Measurements from ENCODE around the gene L2HGDH.
A peak's percentile ranks its signal among the peaks of the same experiment; 100 is the strongest.

The L2HGDH gene

GRCh38 chr14:50299585-50299984 is 12.4 kb downstream of the L2HGDH start:
- no peaks in the 10 kb centered on the region for H3K9me3 ChIP-seq (ENCODE audit: insufficient read depth, low read depth, low read length)
- no peak overlapping the region for H3K4ac ChIP-seq (ENCODE audit: low read depth, low read length)
- H3K4me3 ChIP-seq (ENCODE audit: low read depth, low read length): no peak overlapping the region
- no peak overlapping the region for H2BK120ac ChIP-seq (ENCODE audit: insufficient read depth, low read length, poor library complexity)
- H3K79me2 ChIP-seq (ENCODE audit: control insufficient read depth, insufficient read depth, low read length, poor library complexity): no peaks in the 10 kb centered on the region
- no peak overlapping the region for H3K23ac ChIP-seq (ENCODE audit: low read length)
- WGBS (ENCODE audit: extremely low coverage, insufficient coverage, insufficient read length): no CpG with 5 or more reads among the region's 2 CpGs
- no peak overlapping the region for H4K12ac ChIP-seq (ENCODE audit: low read depth, low read length)
- no peak overlapping the region for H2BK5ac ChIP-seq (ENCODE audit: low read depth, low read length, poor library complexity)
- H3K14ac ChIP-seq (ENCODE audit: low read length): no peak overlapping the region
- H4K8ac ChIP-seq (ENCODE audit: low read depth, low read length): no peak overlapping the region
- H3K4me2 ChIP-seq (ENCODE audit: low read length): no peak overlapping the region
- H3K4me1 ChIP-seq (ENCODE audit: control insufficient read depth in 1 of 2, insufficient read depth in 2 of 2, low read length in 2 of 2): no peaks in the 10 kb centered on the region
- no peak overlapping the region for H3K9ac ChIP-seq (ENCODE audit: low read length)
- no peak overlapping the region for H4K91ac ChIP-seq (ENCODE audit: low read depth, low read length)
- no peak overlapping the region for H3K27ac ChIP-seq (ENCODE audit: low read depth, low read length)
- H2AK5ac ChIP-seq (ENCODE audit: low read length): no peak overlapping the region
- H2BK12ac ChIP-seq (ENCODE audit: low read length): no peak overlapping the region
- H3K79me1 ChIP-seq (ENCODE audit: low read length): no peaks in the 10 kb centered on the region
- no peak overlapping the region for H3K18ac ChIP-seq (ENCODE audit: low read length)
- H3K27me3 ChIP-seq (ENCODE audit: insufficient read depth, low read length): no peaks in the 10 kb centered on the region
- H3K36me3 ChIP-seq (ENCODE audit: control insufficient read depth in 1 of 2, insufficient read depth in 2 of 2, low read length in 2 of 2): peaks cover 1% of the 10 kb centered on the region in 2 experiments
- H2AFZ ChIP-seq (ENCODE audit: insufficient read depth, low read length, poor library complexity): no peak overlapping the region
- no peak for DNase-seq

GRCh38 chr14:50290306-50290705 is 21.7 kb downstream of the L2HGDH start:
- Histone ChIP-seq H3K9ac (ENCODE audit: low read length) (no peak overlapping the region), H3K79me1 (ENCODE audit: low read length) (no peaks in the 10 kb centered on the region), H3K4me3 (ENCODE audit: low read depth, low read length) (no peak overlapping the region), H4K8ac (ENCODE audit: low read depth, low read length) (no peak overlapping the region), H4K91ac (ENCODE audit: low read depth, low read length) (no peak overlapping the region), H3K36me3 (ENCODE audit: control insufficient read depth in 1 of 2, insufficient read depth in 2 of 2, low read length in 2 of 2) (peaks cover 2 to 6% of the 10 kb centered on the region in 2 experiments), H2BK120ac (ENCODE audit: insufficient read depth, low read length, poor library complexity) (no peak overlapping the region), H3K79me2 (ENCODE audit: control insufficient read depth, insufficient read depth, low read length, poor library complexity) (no peaks in the 10 kb centered on the region), H3K27ac (ENCODE audit: low read depth, low read length) (no peak overlapping the region), H2AFZ (ENCODE audit: insufficient read depth, low read length, poor library complexity) (no peak overlapping the region), H3K4me2 (ENCODE audit: low read length) (no peak overlapping the region), H3K4me1 (ENCODE audit: control insufficient read depth in 1 of 2, insufficient read depth in 2 of 2, low read length in 2 of 2) (no peaks in the 10 kb centered on the region), H3K18ac (ENCODE audit: low read length) (no peak overlapping the region), H2BK12ac (ENCODE audit: low read length) (no peak overlapping the region), H3K23ac (ENCODE audit: low read length) (no peak overlapping the region), H4K12ac (ENCODE audit: low read depth, low read length) (no peak overlapping the region), H2AK5ac (ENCODE audit: low read length) (no peak overlapping the region), H3K4ac (ENCODE audit: low read depth, low read length) (no peak overlapping the region), H2BK5ac (ENCODE audit: low read depth, low read length, poor library complexity) (no peak overlapping the region), H3K14ac (ENCODE audit: low read length) (no peak overlapping the region), H3K9me3 (ENCODE audit: insufficient read depth, low read depth, low read length) (peaks cover 2% of the 10 kb centered on the region), H3K27me3 (ENCODE audit: insufficient read depth, low read length) (no peaks in the 10 kb centered on the region)
- DNase-seq: peak in 1 of 2 donors; percentile 54
- WGBS (ENCODE audit: extremely low coverage, insufficient coverage, insufficient read length): no CpG with 5 or more reads among the region's 5 CpGs

GRCh38 chr14:50288146-50288545 is 23.9 kb downstream of the L2HGDH start:
- Histone ChIP-seq H2AFZ (ENCODE audit: insufficient read depth, low read length, poor library complexity) (no peak overlapping the region), H3K4me2 (ENCODE audit: low read length) (no peak overlapping the region), H3K9me3 (ENCODE audit: insufficient read depth, low read depth, low read length) (peaks cover 2% of the 10 kb centered on the region), H3K27ac (ENCODE audit: low read depth, low read length) (no peak overlapping the region), H3K79me2 (ENCODE audit: control insufficient read depth, insufficient read depth, low read length, poor library complexity) (no peaks in the 10 kb centered on the region), H3K79me1 (ENCODE audit: low read length) (no peaks in the 10 kb centered on the region), H2BK5ac (ENCODE audit: low read depth, low read length, poor library complexity) (no peak overlapping the region), H2BK120ac (ENCODE audit: insufficient read depth, low read length, poor library complexity) (no peak overlapping the region), H4K12ac (ENCODE audit: low read depth, low read length) (no peak overlapping the region), H3K36me3 (ENCODE audit: control insufficient read depth in 1 of 2, insufficient read depth in 2 of 2, low read length in 2 of 2) (peaks cover 2% of the 10 kb centered on the region in 2 experiments), H3K27me3 (ENCODE audit: insufficient read depth, low read length) (no peaks in the 10 kb centered on the region), H3K14ac (ENCODE audit: low read length) (no peak overlapping the region), H3K4ac (ENCODE audit: low read depth, low read length) (no peak overlapping the region), H2AK5ac (ENCODE audit: low read length) (no peak overlapping the region), H3K23ac (ENCODE audit: low read length) (no peak overlapping the region), H3K4me3 (ENCODE audit: low read depth, low read length) (no peak overlapping the region), H2BK12ac (ENCODE audit: low read length) (no peak overlapping the region), H3K18ac (ENCODE audit: low read length) (no peak overlapping the region), H4K91ac (ENCODE audit: low read depth, low read length) (no peak overlapping the region), H3K4me1 (ENCODE audit: control insufficient read depth in 1 of 2, insufficient read depth in 2 of 2, low read length in 2 of 2) (no peaks in the 10 kb centered on the region), H4K8ac (ENCODE audit: low read depth, low read length) (no peak overlapping the region), H3K9ac (ENCODE audit: low read length) (no peak overlapping the region)
- DNase-seq: no peak
- no CpG with 5 or more reads among the region's 5 CpGs for WGBS (ENCODE audit: extremely low coverage, insufficient coverage, insufficient read length)

- no peak overlapping the region for H2BK5ac ChIP-seq (ENCODE audit: low read depth, low read length, poor library complexity)
- H3K79me1 ChIP-seq (ENCODE audit: low read length): no peaks in the 10 kb centered on the region
- H2AK5ac ChIP-seq (ENCODE audit: low read length): no peak overlapping the region
- no peak overlapping the region for H2AFZ ChIP-seq (ENCODE audit: insufficient read depth, low read length, poor library complexity)
- H4K12ac ChIP-seq (ENCODE audit: low read depth, low read length): no peak overlapping the region
- no peak overlapping the region for H3K4me3 ChIP-seq (ENCODE audit: low read depth, low read length)
- no peak overlapping the region for H4K91ac ChIP-seq (ENCODE audit: low read depth, low read length)
- H3K9ac ChIP-seq (ENCODE audit: low read length): no peak overlapping the region
- no peak overlapping the region for H2BK120ac ChIP-seq (ENCODE audit: insufficient read depth, low read length, poor library complexity)
- DNase-seq: no peak
- peaks cover 2% of the 10 kb centered on the region in 2 experiments for H3K36me3 ChIP-seq (ENCODE audit: control insufficient read depth in 1 of 2, insufficient read depth in 2 of 2, low read length in 2 of 2)
- H4K8ac ChIP-seq (ENCODE audit: low read depth, low read length): no peak overlapping the region
- H3K4ac ChIP-seq (ENCODE audit: low read depth, low read length): no peak overlapping the region
- H3K18ac ChIP-seq (ENCODE audit: low read length): no peak overlapping the region
- H2BK12ac ChIP-seq (ENCODE audit: low read length): no peak overlapping the region
- H3K27me3 ChIP-seq (ENCODE audit: insufficient read depth, low read length): no peaks in the 10 kb centered on the region
- no peaks in the 10 kb centered on the region for H3K4me1 ChIP-seq (ENCODE audit: control insufficient read depth in 1 of 2, insufficient read depth in 2 of 2, low read length in 2 of 2)
- H3K4me2 ChIP-seq (ENCODE audit: low read length): no peak overlapping the region
- no peak overlapping the region for H3K27ac ChIP-seq (ENCODE audit: low read depth, low read length)
- H3K79me2 ChIP-seq (ENCODE audit: control insufficient read depth, insufficient read depth, low read length, poor library complexity): no peaks in the 10 kb centered on the region
- no peak overlapping the region for H3K23ac ChIP-seq (ENCODE audit: low read length)
- peaks cover 2% of the 10 kb centered on the region for H3K9me3 ChIP-seq (ENCODE audit: insufficient read depth, low read depth, low read length)
- no peak overlapping the region for H3K14ac ChIP-seq (ENCODE audit: low read length)
Measured at GRCh38 chr14:50285861-50286260, 26.2 kb downstream of the L2HGDH start.
